Ascending aorta (tissue), 2 donors: ENCODE measurements around the gene MUC5B. TPM values are rescaled to one million over a fixed set of nuclear protein-coding genes. Genes with fewer than 3 reads are reported as not detected.

Source experiments
- DNase-seq, 2 donors: peaks; one replicate each; pipeline ENCODE4 v3.0.0-alpha.2; 2019; ENCODE audit warnings: low spot score in 2 of 2
- H3K27ac ChIP-seq, 2 donors: fragments of 200-600 bp; sonication (generic); one replicate each; pipeline ENCODE4 v1.5.1; 2016 to 2017; ENCODE audit warnings: mild to moderate bottlenecking in 1 of 2
- H3K27me3 ChIP-seq: fragments of 200-600 bp; sonication (generic); one replicate; pipeline ENCODE4 v1.5.1; 2017
- H3K36me3 ChIP-seq, 2 donors: fragments of 200-600 bp; sonication (generic); one replicate each; pipeline ENCODE4 v1.5.1; 2016
- H3K4me1 ChIP-seq, 2 donors: fragments of 200-600 bp; sonication (generic); one replicate each; pipeline ENCODE4 v1.5.1; 2016 to 2017; ENCODE audit warnings: mild to moderate bottlenecking in 1 of 2
- H3K4me3 ChIP-seq, 2 donors: fragments of 200-600 bp; sonication (generic); one replicate each; pipeline ENCODE4 v1.5.1; 2016 to 2017; ENCODE audit warnings: mild to moderate bottlenecking in 1 of 2
- H3K9me3 ChIP-seq, 2 donors: fragments of 200-600 bp; sonication (generic); one replicate each; pipeline ENCODE4 v1.5.1; 2016
- intact Hi-C: fragments of 100-400 bp; cut with DNase I; formaldehyde crosslinking; loops from one replicate; pipeline ENCODE4 v1.15.1; 2023
- total RNA-seq: library from RNA; depleted of rRNA; stranded (reverse); fragments of >200 nt; gene quantifications from one replicate; pipeline ENCODE4 v1.1.0, GENCODE V29; 2016
- TF ChIP-seq, protein P1 (sequence below), 3 experiments: fragments of 200-600 bp in 2 of 3; fragments of 450-650 bp in 1 of 3; sonication (generic) in 2 of 3; IDR thresholded peaks; one replicate each; pipeline ENCODE4 v1.5.1; 2016 to 2019; ENCODE audit warnings: antibody characterized with exemption in 3 of 3, mild to moderate bottlenecking in 1 of 3, moderate library complexity in 1 of 3

The MUC5B gene
- total RNA-seq, 1 donor from 2014 or later: under 0.01 TPM

DNA sequence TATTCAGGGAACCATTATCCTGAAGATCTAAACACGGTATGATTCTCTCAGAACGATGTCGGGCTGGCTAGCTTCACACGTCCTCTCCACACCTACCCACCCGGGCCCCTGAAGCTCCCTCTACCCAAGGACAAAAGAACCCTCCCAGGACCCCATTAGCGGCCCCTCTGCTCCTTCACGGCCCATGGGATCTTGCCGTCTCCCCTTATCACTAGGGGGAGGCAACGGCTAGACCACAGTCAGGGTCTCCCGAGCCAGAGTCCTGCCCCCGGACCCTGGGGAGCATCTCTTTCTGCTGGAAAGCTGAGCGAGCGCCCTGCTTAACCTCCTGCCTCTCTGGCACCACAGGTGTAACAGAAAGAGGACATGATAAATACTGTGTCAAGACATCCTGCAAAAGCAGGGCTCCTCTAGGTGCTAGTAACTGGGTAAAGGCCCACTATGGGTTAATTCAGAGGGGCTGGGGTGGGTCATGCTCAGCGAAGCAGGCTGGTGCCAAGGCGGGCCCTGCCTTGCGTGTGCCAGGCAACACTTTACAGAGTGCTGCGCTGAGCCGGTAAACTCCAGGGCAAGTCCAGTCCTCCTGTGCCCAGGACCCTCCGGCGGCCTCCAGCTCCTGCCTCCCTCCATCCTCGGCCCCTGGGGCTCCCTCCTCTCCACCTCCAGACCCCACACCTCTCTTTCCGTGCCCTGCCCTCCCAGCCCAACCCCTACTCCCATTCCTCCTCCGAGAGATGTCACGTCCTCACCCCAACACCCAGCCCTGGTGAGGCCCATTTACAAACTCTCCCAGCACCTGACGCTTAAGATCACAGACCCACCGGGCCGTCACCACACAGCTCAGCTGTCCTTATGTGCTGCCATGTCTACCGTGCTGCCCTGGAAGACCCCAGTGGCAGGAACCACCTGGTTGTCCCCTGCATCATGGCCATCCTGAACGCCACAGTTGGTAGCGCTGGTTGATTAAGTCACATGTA, 83.6 kb downstream of the MUC5B start:
- no peaks in the 10 kb centered on the region for H3K27me3 ChIP-seq
- no peak overlapping the region for H3K27ac ChIP-seq
- H3K4me1 ChIP-seq: peaks cover 15 to 28% of the 10 kb centered on the region in 2 donors
- no peak overlapping the region for H3K4me3 ChIP-seq
- peaks cover 0 to 13% of the 10 kb centered on the region in 2 donors for H3K36me3 ChIP-seq
- intact Hi-C loops: loop anchor here (10.0 kb wide), 1 partner anchor 102 kb away; no protein-coding TSS in a partner anchor
- TF ChIP-seq, protein P1, sequence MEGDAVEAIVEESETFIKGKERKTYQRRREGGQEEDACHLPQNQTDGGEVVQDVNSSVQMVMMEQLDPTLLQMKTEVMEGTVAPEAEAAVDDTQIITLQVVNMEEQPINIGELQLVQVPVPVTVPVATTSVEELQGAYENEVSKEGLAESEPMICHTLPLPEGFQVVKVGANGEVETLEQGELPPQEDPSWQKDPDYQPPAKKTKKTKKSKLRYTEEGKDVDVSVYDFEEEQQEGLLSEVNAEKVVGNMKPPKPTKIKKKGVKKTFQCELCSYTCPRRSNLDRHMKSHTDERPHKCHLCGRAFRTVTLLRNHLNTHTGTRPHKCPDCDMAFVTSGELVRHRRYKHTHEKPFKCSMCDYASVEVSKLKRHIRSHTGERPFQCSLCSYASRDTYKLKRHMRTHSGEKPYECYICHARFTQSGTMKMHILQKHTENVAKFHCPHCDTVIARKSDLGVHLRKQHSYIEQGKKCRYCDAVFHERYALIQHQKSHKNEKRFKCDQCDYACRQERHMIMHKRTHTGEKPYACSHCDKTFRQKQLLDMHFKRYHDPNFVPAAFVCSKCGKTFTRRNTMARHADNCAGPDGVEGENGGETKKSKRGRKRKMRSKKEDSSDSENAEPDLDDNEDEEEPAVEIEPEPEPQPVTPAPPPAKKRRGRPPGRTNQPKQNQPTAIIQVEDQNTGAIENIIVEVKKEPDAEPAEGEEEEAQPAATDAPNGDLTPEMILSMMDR (IDR thresholded peaks at IDR 0.05): no peak
- no peak for DNase-seq
- no peaks in the 10 kb centered on the region for H3K9me3 ChIP-seq

DNA sequence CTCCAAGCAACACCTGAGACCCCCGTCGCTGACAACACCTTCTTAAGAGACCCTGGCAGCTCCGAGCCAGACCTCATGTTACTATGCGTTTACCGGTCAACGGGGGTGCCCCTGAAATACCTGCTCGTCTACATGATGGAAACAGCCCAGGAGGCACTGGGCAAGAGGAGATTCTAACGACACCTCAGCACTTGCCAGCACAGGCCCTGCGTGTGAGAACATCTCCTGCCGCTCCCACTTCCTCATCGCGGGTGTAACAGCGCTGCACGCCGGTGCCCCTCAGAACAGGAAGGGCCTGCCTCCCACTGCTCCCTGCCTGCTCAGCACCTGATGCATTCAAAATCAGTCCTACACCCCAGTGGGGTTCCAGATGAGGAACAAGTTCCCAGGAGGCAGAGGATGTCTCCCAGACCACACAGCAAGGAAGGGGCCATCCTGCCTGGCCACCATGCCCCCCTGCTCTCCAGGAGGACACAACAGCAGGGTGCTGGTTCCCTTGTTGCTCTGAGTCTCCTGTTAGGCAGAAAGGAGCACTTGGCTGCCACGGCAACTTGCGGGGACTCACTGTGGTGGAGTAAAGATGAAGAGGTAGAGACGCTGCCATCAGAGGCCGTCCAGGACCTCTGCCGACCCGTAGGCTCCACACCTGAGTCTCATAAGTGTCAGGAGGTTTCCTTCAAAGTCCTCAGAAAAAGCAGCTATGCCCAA, 84.5 kb downstream of the MUC5B start:
- DNase-seq: no peak
- H3K36me3 ChIP-seq: peaks cover 0 to 13% of the 10 kb centered on the region in 2 donors
- no peaks in the 10 kb centered on the region for H3K27me3 ChIP-seq
- H3K27ac ChIP-seq: no peak overlapping the region
- H3K4me1 ChIP-seq: peaks cover 15 to 28% of the 10 kb centered on the region in 2 donors
- intact Hi-C loops: loop anchor here (10.0 kb wide), 1 partner anchor 103 kb away; no protein-coding TSS in a partner anchor
- H3K4me3 ChIP-seq: no peak overlapping the region
- TF ChIP-seq, protein P1 (IDR thresholded peaks at IDR 0.05): no peak
- no peaks in the 10 kb centered on the region for H3K9me3 ChIP-seq

DNA sequence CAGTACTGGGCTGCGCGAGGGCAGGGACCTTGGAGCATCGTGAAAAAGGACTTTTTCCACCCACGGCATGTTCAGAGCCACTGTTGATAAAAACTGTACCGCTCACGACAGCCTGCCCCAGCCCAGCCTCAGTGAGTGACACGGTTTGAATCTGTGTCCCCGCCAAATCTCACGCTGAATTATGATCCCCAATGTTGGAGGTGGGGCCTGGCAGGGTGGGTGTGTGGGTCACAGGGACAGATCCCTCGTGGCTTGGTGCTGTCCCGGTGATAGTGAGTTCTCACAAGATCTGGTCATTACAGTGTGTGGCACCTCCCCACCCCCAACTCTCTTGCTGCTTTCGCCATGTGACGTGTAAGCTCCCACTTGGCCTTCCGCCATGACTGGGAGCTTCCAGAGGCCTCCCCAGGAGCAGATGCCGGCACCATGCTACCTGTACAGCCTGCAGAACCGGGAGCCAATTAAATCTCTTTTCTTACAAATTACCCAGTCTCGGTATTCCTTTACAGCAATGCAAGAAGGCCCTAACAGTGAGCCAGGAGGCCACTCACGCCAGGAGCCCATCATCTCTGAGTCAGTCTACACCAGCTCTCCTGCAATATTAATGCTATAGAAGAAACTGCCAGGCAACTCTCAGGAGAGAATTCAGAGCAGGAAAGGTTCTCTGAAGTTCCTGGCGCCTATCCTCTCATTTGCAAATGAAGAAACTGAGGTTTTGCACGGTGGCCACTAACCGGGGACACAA, 85.3 kb downstream of the MUC5B start:
- peak overlapping the region in 1 of 2 donors; percentile 92 for H3K27ac ChIP-seq
- peaks cover 15 to 28% of the 10 kb centered on the region in 2 donors for H3K4me1 ChIP-seq
- H3K4me3 ChIP-seq: peak overlapping the region; percentile 98 to 99
- intact Hi-C loops: loop anchor here (2.0 to 10.0 kb wide), 3 partner anchors 81 to 207 kb away; partner anchors contain the start of gene BRSK2
- no peaks in the 10 kb centered on the region for H3K27me3 ChIP-seq
- peaks cover 0 to 11% of the 10 kb centered on the region in 2 donors for H3K36me3 ChIP-seq
- H3K9me3 ChIP-seq: no peaks in the 10 kb centered on the region
- TF ChIP-seq, protein P1 (IDR thresholded peaks at IDR 0.05): no peak
- no peak for DNase-seq

DNA sequence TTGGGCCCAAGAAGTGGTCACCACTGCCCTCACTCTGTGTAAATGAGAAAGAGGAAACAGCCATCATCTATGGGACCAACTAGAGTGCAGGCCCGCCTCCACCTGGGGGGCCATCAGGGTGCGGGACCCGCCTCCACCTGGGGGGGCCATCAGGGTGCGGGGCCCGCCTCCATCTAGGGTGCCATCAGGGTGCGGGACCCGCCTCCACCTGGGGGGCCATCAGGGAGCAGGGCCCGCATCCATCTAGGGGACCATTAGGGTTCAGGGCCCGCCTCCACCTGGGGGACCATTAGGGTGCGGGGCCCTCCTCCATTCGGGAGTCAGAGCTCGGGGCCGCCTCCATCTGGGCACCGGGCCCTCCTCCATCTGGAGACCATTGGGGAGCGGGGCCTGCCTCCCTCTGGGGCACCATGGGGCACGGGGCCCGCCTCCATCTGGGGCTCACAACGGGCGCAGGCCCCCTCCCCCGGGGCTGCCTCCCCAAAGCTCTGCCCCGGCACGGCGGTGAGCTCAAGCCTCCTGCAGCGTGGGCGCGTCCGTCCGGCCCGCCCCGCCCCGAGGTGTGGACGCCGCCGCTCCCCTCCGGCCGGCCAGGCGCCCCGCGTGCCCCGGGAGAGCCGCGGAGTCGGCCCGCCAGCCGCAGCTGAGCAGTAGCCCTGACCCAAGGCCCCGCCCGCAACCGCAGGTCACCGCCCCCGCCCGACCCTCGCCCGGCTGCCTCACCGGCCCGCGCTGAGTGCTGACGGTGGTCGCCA, 86.1 kb downstream of the MUC5B start:
- no peak for DNase-seq
- H3K4me3 ChIP-seq: peak overlapping the region; percentile 98 to 99
- peaks cover 0 to 9% of the 10 kb centered on the region in 2 donors for H3K36me3 ChIP-seq
- peaks cover 15 to 25% of the 10 kb centered on the region in 2 donors for H3K4me1 ChIP-seq
- TF ChIP-seq, protein P1 (IDR thresholded peaks at IDR 0.05): no peak
- H3K27ac ChIP-seq: peak overlapping the region; percentile 76 to 92
- no peaks in the 10 kb centered on the region for H3K27me3 ChIP-seq
- no peaks in the 10 kb centered on the region for H3K9me3 ChIP-seq
- intact Hi-C loops: loop anchor here (1.0 to 10.0 kb wide), 4 partner anchors 26 to 206 kb away; partner anchors contain the start of gene BRSK2
